Measurements from ENCODE around the gene ZGPAT.
"Not testable (repeated sequence)": the region's sequence is repeated elsewhere in the genome, so short reads cannot be mapped to it uniquely, and the experiment has no call there.

The ZGPAT gene

GRCh38 chr20:63766695-63767426 lies 59.0 kb downstream of the ZGPAT start:
- no peak for FAIRE-seq

GRCh38 chr20:63767456-63767855 lies 59.6 kb downstream of the ZGPAT start:
- FAIRE-seq, result no peak

GRCh38 chr20:63767886-63768285 lies 60.0 kb downstream of the ZGPAT start:
- no peak for FAIRE-seq

GRCh38 chr20:63768591-63769515 lies 61.0 kb downstream of the ZGPAT start:
- FAIRE-seq, result no peak

GRCh38 chr20:63769891-63770474 lies 62.1 kb downstream of the ZGPAT start:
- no peak for FAIRE-seq

GRCh38 chr20:63771046-63771707 lies 63.3 kb downstream of the ZGPAT start:
- no peak for FAIRE-seq

GRCh38 chr20:63772781-63773518 lies 65.1 kb downstream of the ZGPAT start:
- FAIRE-seq, result no peak

GRCh38 chr20:63773571-63774241 lies 65.9 kb downstream of the ZGPAT start:
- FAIRE-seq, result no peak

GRCh38 chr20:63774306-63774705 lies 66.5 kb downstream of the ZGPAT start:
- no peak for FAIRE-seq

- FAIRE-seq, result no peak
Observed at GRCh38 chr20:63775096-63775978, 67.5 kb downstream of the ZGPAT start.

GRCh38 chr20:63776875-63777274 lies 69.0 kb downstream of the ZGPAT start:
- not testable (repeated sequence) for FAIRE-seq

GRCh38 chr20:63777614-63778013 lies 69.8 kb downstream of the ZGPAT start:
- no peak for FAIRE-seq

GRCh38 chr20:63778034-63778752 lies 70.4 kb downstream of the ZGPAT start:
- FAIRE-seq, result no peak

- FAIRE-seq, result no peak
Observed at GRCh38 chr20:63778857-63779256, 71.0 kb downstream of the ZGPAT start.

- FAIRE-seq, result no peak
Observed at GRCh38 chr20:63781181-63781580, 73.3 kb downstream of the ZGPAT start.

- no peak for FAIRE-seq
Observed at GRCh38 chr20:63782051-63782471, 74.2 kb downstream of the ZGPAT start.

- FAIRE-seq, result no peak
Observed at GRCh38 chr20:63782521-63782971, 74.7 kb downstream of the ZGPAT start.

GRCh38 chr20:63783970-63784369 lies 76.1 kb downstream of the ZGPAT start:
- FAIRE-seq, result no peak

- FAIRE-seq, result no peak
Observed at GRCh38 chr20:63785691-63786131, 77.9 kb downstream of the ZGPAT start.
